Suppressor macrophage treated with lipopolysaccharide for 4 hours (primary cell): ENCODE data around the gene SLAMF9.
A peak's percentile ranks its signal among the peaks of the same experiment; 100 is the strongest.

ENCODE experiments used
- DNase-seq: peaks from one replicate; pipeline ENCODE4 v3.0.0-alpha.2; 2020

SLAMF9 gene

GRCh38 chr1:159974350-159974965 is 20.4 kb upstream of the SLAMF9 start:
- no peak for DNase-seq

- DNase-seq: no peak
Observed at GRCh38 chr1:159973350-159973940, 19.4 kb upstream of the SLAMF9 start.

GRCh38 chr1:159972443-159973205 is 18.6 kb upstream of the SLAMF9 start:
- no peak for DNase-seq

GRCh38 chr1:159970932-159971342 is 16.9 kb upstream of the SLAMF9 start:
- no peak for DNase-seq

- DNase-seq: no peak
Observed at GRCh38 chr1:159968901-159969300, 14.9 kb upstream of the SLAMF9 start.

- no peak for DNase-seq
Observed at GRCh38 chr1:159965263-159965662, 11.2 kb upstream of the SLAMF9 start.

GRCh38 chr1:159964144-159964543 is 10.1 kb upstream of the SLAMF9 start:
- no peak for DNase-seq

GRCh38 chr1:159962176-159962575 is 8.1 kb upstream of the SLAMF9 start:
- no peak for DNase-seq

GRCh38 chr1:159961636-159962035 is 7.6 kb upstream of the SLAMF9 start:
- no peak for DNase-seq

GRCh38 chr1:159960721-159961381 is 6.8 kb upstream of the SLAMF9 start:
- no peak for DNase-seq

- DNase-seq: no peak
Observed at GRCh38 chr1:159959451-159959850, 5.4 kb upstream of the SLAMF9 start.

GRCh38 chr1:159958719-159959380 is 4.8 kb upstream of the SLAMF9 start:
- no peak for DNase-seq

- no peak for DNase-seq
Observed at GRCh38 chr1:159957824-159958268, 3.8 kb upstream of the SLAMF9 start.

GRCh38 chr1:159955456-159955855 is 1.4 kb upstream of the SLAMF9 start:
- no peak for DNase-seq

GRCh38 chr1:159952932-159953331 is 1.1 kb downstream of the SLAMF9 start:
- no peak for DNase-seq

GRCh38 chr1:159951551-159951950 is 2.5 kb downstream of the SLAMF9 start:
- peak; percentile 86 for DNase-seq

- DNase-seq: no peak
Observed at GRCh38 chr1:159951016-159951415, 3.0 kb downstream of the SLAMF9 start.

- DNase-seq: peak; percentile 37
Observed at GRCh38 chr1:159949981-159950381, 4.1 kb downstream of the SLAMF9 start.

GRCh38 chr1:159949123-159949522 is 4.9 kb downstream of the SLAMF9 start:
- DNase-seq: no peak

- DNase-seq: no peak
Observed at GRCh38 chr1:159947942-159948341, 6.1 kb downstream of the SLAMF9 start.

GRCh38 chr1:159946242-159947187 is 7.5 kb downstream of the SLAMF9 start:
- DNase-seq: no peak
